Measurements from ENCODE around the gene ARHGEF28. TPM values are rescaled to one million over a fixed set of nuclear protein-coding genes. Genes with fewer than 3 reads are reported as not detected.

Gene ARHGEF28
- total RNA-seq, 1 experiment from 2014 or later, result 0.57 TPM

DNA sequence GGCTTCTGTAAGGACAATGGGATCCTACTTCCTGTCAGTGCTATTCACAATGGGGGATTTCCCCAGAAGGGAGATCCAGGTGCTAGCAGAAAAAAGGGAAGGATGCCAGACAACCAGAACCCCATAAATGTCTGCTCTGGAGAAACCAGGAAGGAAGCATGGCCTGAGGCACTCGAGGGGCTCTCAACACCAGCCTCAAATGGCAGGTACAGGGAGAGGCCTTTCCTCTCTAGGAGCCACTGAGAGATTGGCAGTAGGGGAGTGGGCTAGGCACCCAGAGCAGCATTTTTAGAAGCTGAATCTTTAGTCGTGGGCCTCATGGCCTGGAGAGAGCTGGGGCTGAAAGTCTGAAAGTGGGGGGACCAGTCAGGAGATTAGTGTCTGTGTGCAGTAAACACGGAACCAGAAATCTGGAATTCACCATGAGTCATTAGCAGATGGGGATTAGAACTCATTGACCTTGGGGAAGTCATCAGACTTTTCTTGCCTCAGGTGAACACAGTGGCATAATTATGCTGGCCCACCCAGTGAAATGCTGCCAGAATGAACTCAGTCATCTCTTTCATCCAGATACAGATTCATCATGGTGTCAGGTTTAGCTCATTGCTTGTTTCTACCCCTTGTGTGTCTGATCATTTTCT lies 28.3 kb downstream of the ARHGEF28 start:
- Histone ChIP-seq H3K27me3 (ENCODE audit: insufficient read depth, low read length) (no peaks in the 10 kb centered on the region), H2AK5ac (ENCODE audit: insufficient read length, low read length) (no peak overlapping the region), H3T11ph (ENCODE audit: low read length) (no peak overlapping the region), H3K56ac (ENCODE audit: insufficient read length, low read depth, low read length) (no peak overlapping the region), H3K4ac (ENCODE audit: low read depth, low read length) (no peak overlapping the region), H3K23ac (ENCODE audit: insufficient read length, low read depth, low read length) (no peak overlapping the region), H3K79me2 (ENCODE audit: insufficient read depth, low read length) (no peaks in the 10 kb centered on the region), H3K23me2 (ENCODE audit: insufficient read length, low read depth, low read length, poor library complexity, severe bottlenecking) (no peaks in the 10 kb centered on the region), H3K14ac (ENCODE audit: insufficient read depth, low read length) (no peak overlapping the region), H2BK20ac (ENCODE audit: low read depth, low read length, poor library complexity, severe bottlenecking) (no peak overlapping the region), H3K9me3 (ENCODE audit: control insufficient read depth, low read depth, low read length) (no peaks in the 10 kb centered on the region), H3K79me1 (ENCODE audit: insufficient read depth, low read depth, low read length, poor library complexity, severe bottlenecking) (no peaks in the 10 kb centered on the region), H3K27ac (ENCODE audit: insufficient read length, low read depth, low read length) (no peak overlapping the region), H3K4me2 (ENCODE audit: insufficient read depth, insufficient read length, low read length) (no peak overlapping the region), H4K8ac (replicated peaks; ENCODE audit: insufficient read length, low read depth, low read length) (no peak overlapping the region), H2BK120ac (ENCODE audit: low read depth, low read length, poor library complexity, severe bottlenecking) (no peak overlapping the region), H3K18ac (ENCODE audit: insufficient read length, low read depth, low read length) (no peak overlapping the region), H3K9ac (ENCODE audit: extremely low read depth, insufficient read length, low read length) (no peak overlapping the region), H2BK5ac (ENCODE audit: insufficient read length, low read length) (no peak overlapping the region), H2AFZ (ENCODE audit: low read length) (no peak overlapping the region), H4K5ac (ENCODE audit: insufficient read length, low read depth, low read length) (no peak overlapping the region), H2BK15ac (ENCODE audit: low read depth, low read length) (no peak overlapping the region), H4K20me1 (ENCODE audit: control insufficient read depth, insufficient read depth, insufficient read length) (no peaks in the 10 kb centered on the region), H3K4me1 (ENCODE audit: insufficient read depth, low read length) (no peaks in the 10 kb centered on the region), H2BK12ac (ENCODE audit: insufficient read length, low read depth, low read length) (no peak overlapping the region), H4K91ac (ENCODE audit: insufficient read length, low read depth, low read length) (no peak overlapping the region)
- Mint-ChIP-seq H3K4me3 (no peak overlapping the region), H3K27ac (peak overlapping the region in 1 of 3 experiments; percentile 40; a peak in 1 of 7 replicates), H3K4me1 (peaks cover 0 to 6% of the 10 kb centered on the region in 2 experiments; a peak in 2 of 4 replicates), H3K27me3 (ENCODE audit: low read depth) (peaks cover 2% of the 10 kb centered on the region; the same call in 1 of the 2 replicates), H3K9me3 (no peaks in the 10 kb centered on the region), H3K36me3 (ENCODE audit: insufficient read depth in 1 of 3, low read depth in 3 of 3) (no peaks in the 10 kb centered on the region)
- no peak for DNase-seq
- WGBS (ENCODE audit: extremely low coverage, insufficient read length, low lambda C conversion rate), result no CpG with 5 or more reads among the region's 3 CpGs
- TF ChIP-seq, protein P1, sequence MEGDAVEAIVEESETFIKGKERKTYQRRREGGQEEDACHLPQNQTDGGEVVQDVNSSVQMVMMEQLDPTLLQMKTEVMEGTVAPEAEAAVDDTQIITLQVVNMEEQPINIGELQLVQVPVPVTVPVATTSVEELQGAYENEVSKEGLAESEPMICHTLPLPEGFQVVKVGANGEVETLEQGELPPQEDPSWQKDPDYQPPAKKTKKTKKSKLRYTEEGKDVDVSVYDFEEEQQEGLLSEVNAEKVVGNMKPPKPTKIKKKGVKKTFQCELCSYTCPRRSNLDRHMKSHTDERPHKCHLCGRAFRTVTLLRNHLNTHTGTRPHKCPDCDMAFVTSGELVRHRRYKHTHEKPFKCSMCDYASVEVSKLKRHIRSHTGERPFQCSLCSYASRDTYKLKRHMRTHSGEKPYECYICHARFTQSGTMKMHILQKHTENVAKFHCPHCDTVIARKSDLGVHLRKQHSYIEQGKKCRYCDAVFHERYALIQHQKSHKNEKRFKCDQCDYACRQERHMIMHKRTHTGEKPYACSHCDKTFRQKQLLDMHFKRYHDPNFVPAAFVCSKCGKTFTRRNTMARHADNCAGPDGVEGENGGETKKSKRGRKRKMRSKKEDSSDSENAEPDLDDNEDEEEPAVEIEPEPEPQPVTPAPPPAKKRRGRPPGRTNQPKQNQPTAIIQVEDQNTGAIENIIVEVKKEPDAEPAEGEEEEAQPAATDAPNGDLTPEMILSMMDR (conservative IDR thresholded peaks at IDR 0.05), result no peak
